Left renal pelvis (tissue), 4 donors: ENCODE data around the gene IL21. TPM values are rescaled to one million over a fixed set of nuclear protein-coding genes. Genes with fewer than 3 reads are reported as not detected.
"Not testable (repeated sequence)": the region's sequence is repeated elsewhere in the genome, so short reads cannot be mapped to it uniquely, and the experiment has no call there.

ENCODE experiments used
- DNase-seq, 4 donors: peaks; one replicate each; pipeline ENCODE4 v3.0.0-alpha.2; 2013; ENCODE audit warnings: low read depth in 4 of 4, low spot score in 3 of 4
- polyA plus RNA-seq, 4 donors: library from polyadenylated mRNA; unstranded; fragments of 120-200 nt; gene quantifications; one replicate each; pipeline ENCODE4 v1.2.1, GENCODE V29; 2013; ENCODE audit not compliant: insufficient read length in 4 of 4

The IL21 gene
- polyA plus RNA-seq, 4 donors: not detected

GRCh38 chr4:122583906-122584305, 37.0 kb downstream of the IL21 start:
- no peak for DNase-seq

GRCh38 chr4:122577808-122578781, 42.8 kb downstream of the IL21 start:
- peak in 1 of 4 donors; percentile 7 for DNase-seq

GRCh38 chr4:122577189-122577553, 43.7 kb downstream of the IL21 start:
- DNase-seq: no peak

- peak in 3 of 4 donors; percentile 7 to 18 (median 8) for DNase-seq
Observed at GRCh38 chr4:122576261-122577188, 44.3 kb downstream of the IL21 start.

GRCh38 chr4:122574347-122574746, 46.5 kb downstream of the IL21 start:
- not testable (repeated sequence) for DNase-seq

GRCh38 chr4:122562449-122562848, 58.4 kb downstream of the IL21 start:
- DNase-seq: no peak

Other genes with a start within 250 kb of the IL21 start
- not detected for gene ADAD1, start 242.1 kb downstream of the IL21 start, polyA plus RNA-seq
- not detected for gene IL2, start 164.3 kb downstream of the IL21 start, polyA plus RNA-seq
- 10 to 100 TPM in 3 of 4 donors, 1 to 10 TPM in 1; 4.5 to 14.3 (median 13.5) TPM for gene BBS12, start 111.6 kb upstream of the IL21 start, polyA plus RNA-seq
- 10 to 100 TPM in 2 of 4 donors, 1 to 10 TPM in 2; 9.3 to 12.7 (median 10.2) TPM for gene FGF2, start 205.8 kb upstream of the IL21 start, polyA plus RNA-seq